Measurements from ENCODE around the gene OTOA.
"Not testable (repeated sequence)": the region's sequence is repeated elsewhere in the genome, so short reads cannot be mapped to it uniquely, and the experiment has no call there.

The OTOA gene

GRCh38 chr16:21727344-21727743, 63.6 kb downstream of the OTOA start:
- DNase-seq: no peak

GRCh38 chr16:21731233-21731632, 67.5 kb downstream of the OTOA start:
- not testable (repeated sequence) for DNase-seq

GRCh38 chr16:21740637-21741036, 76.9 kb downstream of the OTOA start:
- DNase-seq: not testable (repeated sequence)

- not testable (repeated sequence) for DNase-seq
Observed at GRCh38 chr16:21756192-21757079, 92.7 kb downstream of the OTOA start.

GRCh38 chr16:21757080-21757671, 93.4 kb downstream of the OTOA start:
- not testable (repeated sequence) for DNase-seq

GRCh38 chr16:21768280-21768679, 104.5 kb downstream of the OTOA start:
- DNase-seq: not testable (repeated sequence)

GRCh38 chr16:21768810-21769209, 105.0 kb downstream of the OTOA start:
- not testable (repeated sequence) for DNase-seq

- not testable (repeated sequence) for DNase-seq
Observed at GRCh38 chr16:21769284-21769683, 105.5 kb downstream of the OTOA start.

GRCh38 chr16:21770584-21770983, 106.8 kb downstream of the OTOA start:
- DNase-seq: not testable (repeated sequence)

- DNase-seq: not testable (repeated sequence)
Observed at GRCh38 chr16:21772547-21773206, 108.9 kb downstream of the OTOA start.

GRCh38 chr16:21773207-21773553, 109.4 kb downstream of the OTOA start:
- not testable (repeated sequence) for DNase-seq

- not testable (repeated sequence) for DNase-seq
Observed at GRCh38 chr16:21780525-21780924, 116.8 kb downstream of the OTOA start.

GRCh38 chr16:21790506-21790905, 126.7 kb downstream of the OTOA start:
- DNase-seq: not testable (repeated sequence)

- not testable (repeated sequence) for DNase-seq
Observed at GRCh38 chr16:21793310-21793709, 129.5 kb downstream of the OTOA start.

GRCh38 chr16:21798601-21799000, 134.8 kb downstream of the OTOA start:
- DNase-seq: not testable (repeated sequence)

- peak; percentile 2 for DNase-seq
Observed at GRCh38 chr16:21801538-21802374, 138.0 kb downstream of the OTOA start.

- not testable (repeated sequence) for DNase-seq
Observed at GRCh38 chr16:21802375-21802663, 138.6 kb downstream of the OTOA start.

Data from GDM1 (cell line).